Measurements from ENCODE around the gene TMEM238L.

TMEM238L gene

GRCh38 chr17:10805911-10806310, 2.0 kb upstream of the TMEM238L start:
- no peaks in the 10 kb centered on the region for H3K27me3 ChIP-seq (ENCODE audit: insufficient read depth, low read length)
- H3K27ac ChIP-seq (ENCODE audit: low read depth, low read length, poor library complexity, severe bottlenecking): no peak overlapping the region
- TF ChIP-seq CTCF (IDR thresholded peaks at IDR 0.05; ENCODE audit: low read length) (no peak), EZH2 (IDR thresholded peaks at IDR 0.05; ENCODE audit: borderline replicate concordance, low read length) (no peak)
- H3K9ac ChIP-seq (ENCODE audit: low read length): no peak overlapping the region
- H3F3A ChIP-seq (ENCODE audit: insufficient read depth, low read length): no peaks in the 10 kb centered on the region
- no peaks in the 10 kb centered on the region for H4K20me1 ChIP-seq (ENCODE audit: insufficient read depth, low read length)
- H2AFZ ChIP-seq (ENCODE audit: low read length): no peak overlapping the region
- H3K4me1 ChIP-seq (ENCODE audit: insufficient read depth, low read length, severe bottlenecking): no peaks in the 10 kb centered on the region
- no peaks in the 10 kb centered on the region for H3K79me2 ChIP-seq (ENCODE audit: insufficient read depth, low read length)
- no peak overlapping the region for H3K4me2 ChIP-seq (ENCODE audit: low read length)
- H3K9me3 ChIP-seq (ENCODE audit: low read length): no peaks in the 10 kb centered on the region
- H3K4me3 ChIP-seq (ENCODE audit: low read depth, low read length, poor library complexity, severe bottlenecking): no peak overlapping the region
- no peaks in the 10 kb centered on the region for H3K9me2 ChIP-seq (ENCODE audit: low read depth, low read length)
- H3K36me3 ChIP-seq (ENCODE audit: insufficient read depth, low read length): no peaks in the 10 kb centered on the region

GRCh38 chr17:10804546-10804945, 647 bp upstream of the TMEM238L start:
- Histone ChIP-seq H3K27ac (ENCODE audit: low read depth, low read length, poor library complexity, severe bottlenecking) (no peak overlapping the region), H3K4me3 (ENCODE audit: low read depth, low read length, poor library complexity, severe bottlenecking) (no peak overlapping the region), H3F3A (ENCODE audit: insufficient read depth, low read length) (no peaks in the 10 kb centered on the region), H3K27me3 (ENCODE audit: insufficient read depth, low read length) (no peaks in the 10 kb centered on the region), H3K9me3 (ENCODE audit: low read length) (no peaks in the 10 kb centered on the region), H3K4me2 (ENCODE audit: low read length) (no peak overlapping the region), H3K9me2 (ENCODE audit: low read depth, low read length) (no peaks in the 10 kb centered on the region), H3K36me3 (ENCODE audit: insufficient read depth, low read length) (no peaks in the 10 kb centered on the region), H3K4me1 (ENCODE audit: insufficient read depth, low read length, severe bottlenecking) (no peaks in the 10 kb centered on the region), H3K9ac (ENCODE audit: low read length) (no peak overlapping the region), H3K79me2 (ENCODE audit: insufficient read depth, low read length) (no peaks in the 10 kb centered on the region), H4K20me1 (ENCODE audit: insufficient read depth, low read length) (no peaks in the 10 kb centered on the region), H2AFZ (ENCODE audit: low read length) (no peak overlapping the region)
- TF ChIP-seq EZH2 (IDR thresholded peaks at IDR 0.05; ENCODE audit: borderline replicate concordance, low read length) (no peak), CTCF (IDR thresholded peaks at IDR 0.05; ENCODE audit: low read length) (no peak)

- no peaks in the 10 kb centered on the region for H3K4me1 ChIP-seq (ENCODE audit: insufficient read depth, low read length, severe bottlenecking)
- no peak overlapping the region for H3K4me3 ChIP-seq (ENCODE audit: low read depth, low read length, poor library complexity, severe bottlenecking)
- H3K9me2 ChIP-seq (ENCODE audit: low read depth, low read length): no peaks in the 10 kb centered on the region
- H3K36me3 ChIP-seq (ENCODE audit: insufficient read depth, low read length): no peaks in the 10 kb centered on the region
- H3K27ac ChIP-seq (ENCODE audit: low read depth, low read length, poor library complexity, severe bottlenecking): no peak overlapping the region
- no peak overlapping the region for H3K9ac ChIP-seq (ENCODE audit: low read length)
- H3K4me2 ChIP-seq (ENCODE audit: low read length): no peak overlapping the region
- no peaks in the 10 kb centered on the region for H3F3A ChIP-seq (ENCODE audit: insufficient read depth, low read length)
- no peaks in the 10 kb centered on the region for H3K27me3 ChIP-seq (ENCODE audit: insufficient read depth, low read length)
- H3K79me2 ChIP-seq (ENCODE audit: insufficient read depth, low read length): no peaks in the 10 kb centered on the region
- TF ChIP-seq CTCF (IDR thresholded peaks at IDR 0.05; ENCODE audit: low read length) (no peak), EZH2 (IDR thresholded peaks at IDR 0.05; ENCODE audit: borderline replicate concordance, low read length) (no peak)
- H4K20me1 ChIP-seq (ENCODE audit: insufficient read depth, low read length): no peaks in the 10 kb centered on the region
- H2AFZ ChIP-seq (ENCODE audit: low read length): no peak overlapping the region
- no peaks in the 10 kb centered on the region for H3K9me3 ChIP-seq (ENCODE audit: low read length)
Observed at GRCh38 chr17:10803350-10803749, 549 bp downstream of the TMEM238L start.
